GM23248 (cell line): ENCODE results near the gene TENM4.

Experiments used
- EZH2 ChIP-seq: fragments of 200-600 bp; sonication (generic); IDR thresholded peaks from 2 replicates; pipeline ENCODE4 v1.6.1; 2018; ENCODE audit warnings: antibody characterized with exemption, mild to moderate bottlenecking; ENCODE audit not compliant: insufficient read depth, poor library complexity, severe bottlenecking
- EZH2phosphoT487 ChIP-seq: fragments of 200-600 bp; sonication (generic); IDR thresholded peaks from 2 replicates; pipeline ENCODE4 v1.6.1; 2018; ENCODE audit warnings: antibody characterized with exemption, moderate library complexity, mild to moderate bottlenecking, low read depth; ENCODE audit not compliant: insufficient read depth

DNA sequence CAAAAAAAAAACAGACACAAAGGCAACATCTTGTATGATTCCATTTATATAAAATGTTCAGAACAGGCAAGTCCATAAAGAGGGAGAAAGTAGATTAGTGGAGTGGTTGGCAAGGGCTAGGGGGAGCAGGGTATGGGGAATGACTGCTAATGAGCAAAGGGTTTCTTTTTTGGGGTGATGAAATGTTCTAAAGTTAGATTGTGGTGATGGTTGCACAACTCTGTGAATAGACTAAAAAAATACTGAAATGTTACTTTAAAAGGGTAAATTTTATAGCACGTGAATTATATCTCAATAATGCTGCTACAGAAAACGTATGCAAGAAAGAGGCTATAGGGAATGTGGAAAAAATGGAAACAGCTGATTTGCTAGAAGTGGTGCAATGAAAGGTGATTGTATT is 155.1 kb downstream of the TENM4 start:
- TF ChIP-seq EZH2phosphoT487: no peak
- no peak for TF ChIP-seq EZH2
